Nephron (organoid): ENCODE measurements around the gene ARHGEF28.
A peak's percentile ranks its signal among the peaks of the same experiment; 100 is the strongest.

ENCODE experiments used
- H3K27ac Mint-ChIP-seq, 3 experiments: 2 replicates each; pipeline ENCODE4 v1.8.0; 2020; ENCODE audit warnings: mixed read lengths in 3 of 3, mild to moderate bottlenecking in 2 of 3, moderate library complexity in 1 of 3
- H3K27me3 Mint-ChIP-seq: 2 replicates; pipeline ENCODE4 v1.8.0; 2021; ENCODE audit warnings: low read depth, mild to moderate bottlenecking, moderate library complexity, mixed read lengths
- H3K36me3 Mint-ChIP-seq: 2 replicates; pipeline ENCODE4 v1.8.0; 2020; ENCODE audit warnings: low read depth, mixed read lengths
- H3K4me1 Mint-ChIP-seq: 2 replicates; pipeline ENCODE4 v1.8.0; 2020; ENCODE audit warnings: mixed read lengths
- H3K4me3 Mint-ChIP-seq, 3 experiments: 2 replicates each; pipeline ENCODE4 v1.8.0; 2020; ENCODE audit warnings: mild to moderate bottlenecking in 3 of 3, mixed read lengths in 3 of 3, moderate library complexity in 2 of 3
- H3K9me3 Mint-ChIP-seq: 2 replicates; pipeline ENCODE4 v1.8.0; 2020; ENCODE audit warnings: mixed read lengths
- CTCF ChIP-seq, 3 experiments: fragments of 200-600 bp; sonication (generic); IDR thresholded peaks; one replicate each; pipeline ENCODE4 v1.5.0; 2021; ENCODE audit warnings: antibody characterized with exemption in 3 of 3; ENCODE audit not compliant: unreplicated experiment in 3 of 3

The ARHGEF28 gene

DNA sequence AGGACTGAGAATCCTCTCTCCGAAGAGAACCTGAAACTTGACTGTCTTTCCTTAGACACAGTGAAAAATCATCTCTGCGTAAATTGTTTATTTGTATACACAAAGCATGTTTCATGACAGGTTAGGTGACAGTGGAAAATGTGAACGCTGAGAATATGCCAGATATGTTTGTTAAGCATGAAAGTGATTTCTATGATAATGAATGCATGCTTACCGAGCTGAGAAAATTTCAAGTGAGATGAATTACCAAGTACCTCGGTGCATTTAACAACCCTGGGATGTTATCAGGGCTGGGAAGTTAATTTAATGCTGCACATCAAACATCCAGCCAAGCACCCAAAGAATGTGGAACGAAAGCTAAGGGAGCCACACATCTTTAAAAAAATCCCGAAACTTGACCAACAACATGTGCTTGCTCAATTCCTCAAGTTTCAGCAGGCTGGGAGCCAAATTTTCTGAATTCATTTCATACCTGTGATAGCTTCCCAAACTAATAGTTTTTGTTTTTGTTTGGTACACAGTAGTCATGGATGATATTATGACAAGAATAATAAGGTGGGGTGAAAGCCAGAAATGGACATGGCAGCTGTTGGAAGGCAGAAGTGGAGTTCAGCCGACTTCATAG is 336.9 kb downstream of the ARHGEF28 start:
- H3K36me3 Mint-ChIP-seq = no peaks in the 10 kb centered on the region
- no peak overlapping the region for H3K4me3 Mint-ChIP-seq
- peaks cover 8% of the 10 kb centered on the region for H3K9me3 Mint-ChIP-seq
- H3K4me1 Mint-ChIP-seq = peaks cover 33% of the 10 kb centered on the region
- TF ChIP-seq CTCF (IDR thresholded peaks at IDR 0.05; ENCODE audit: unreplicated experiment in 3 of 3) = no peak
- H3K27me3 Mint-ChIP-seq = peaks cover 3% of the 10 kb centered on the region
- H3K27ac Mint-ChIP-seq = peak overlapping the region in 2 of 3 experiments; percentile 69 to 70

DNA sequence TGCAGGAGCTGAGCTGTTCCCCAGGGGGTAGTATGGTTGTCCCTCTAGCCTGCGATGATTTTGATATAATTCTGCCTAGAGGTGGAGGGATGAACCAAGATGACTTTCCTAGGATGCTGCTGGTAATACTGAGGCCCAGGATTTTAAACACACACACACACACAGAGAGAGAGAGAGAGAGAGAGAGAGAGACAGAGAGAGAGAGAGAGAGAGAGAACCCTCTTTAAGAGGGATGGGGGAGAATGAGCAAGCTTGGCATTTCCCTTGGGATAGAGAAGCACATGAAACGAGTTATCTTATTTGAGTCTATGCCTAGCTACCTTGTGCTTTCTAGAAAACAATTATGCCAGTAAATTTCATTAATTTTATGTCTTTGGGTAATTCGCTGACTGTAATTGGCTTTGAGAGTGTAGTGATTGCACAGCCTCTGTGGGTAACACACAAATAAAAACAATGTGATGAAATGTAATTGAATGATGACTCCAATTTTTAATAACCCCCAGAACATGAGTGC is 338.4 kb downstream of the ARHGEF28 start:
- Mint-ChIP-seq H3K9me3 (peaks cover 8% of the 10 kb centered on the region), H3K4me1 (peaks cover 46% of the 10 kb centered on the region), H3K4me3 (no peak overlapping the region), H3K27ac (no peak overlapping the region), H3K36me3 (no peaks in the 10 kb centered on the region), H3K27me3 (peaks cover 3% of the 10 kb centered on the region)
- TF ChIP-seq CTCF (IDR thresholded peaks at IDR 0.05; ENCODE audit: unreplicated experiment in 3 of 3) = no peak

DNA sequence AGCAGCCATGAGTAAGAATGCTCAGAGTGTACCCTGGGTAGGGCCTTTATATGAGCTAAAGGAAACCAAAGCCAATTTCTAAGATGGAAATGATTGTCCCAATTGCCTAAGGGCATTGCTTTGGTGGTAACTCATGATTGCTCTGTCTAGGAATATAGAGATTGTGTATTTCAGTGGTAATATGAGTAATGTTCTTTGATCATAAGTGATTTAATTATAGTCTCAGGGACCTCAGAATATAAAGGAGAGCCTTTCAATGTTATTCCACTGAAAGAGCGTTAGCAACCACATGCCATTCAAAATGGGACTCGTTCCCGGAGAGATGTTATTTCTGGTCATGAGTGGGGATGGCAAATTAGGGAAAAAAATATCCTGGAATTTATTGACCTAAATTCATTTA is 340.5 kb downstream of the ARHGEF28 start:
- Mint-ChIP-seq H3K27ac (peak overlapping the region in 1 of 3 experiments; percentile 84), H3K27me3 (peaks cover 4% of the 10 kb centered on the region), H3K9me3 (peaks cover 3% of the 10 kb centered on the region), H3K4me1 (peaks cover 64% of the 10 kb centered on the region), H3K4me3 (no peak overlapping the region), H3K36me3 (no peaks in the 10 kb centered on the region)
- TF ChIP-seq CTCF (IDR thresholded peaks at IDR 0.05; ENCODE audit: unreplicated experiment in 3 of 3) = no peak

- no peak for TF ChIP-seq CTCF (IDR thresholded peaks at IDR 0.05; ENCODE audit: unreplicated experiment in 3 of 3)
- H3K9me3 Mint-ChIP-seq = peaks cover 3% of the 10 kb centered on the region
- H3K36me3 Mint-ChIP-seq = no peaks in the 10 kb centered on the region
- H3K4me3 Mint-ChIP-seq = no peak overlapping the region
- peaks cover 68% of the 10 kb centered on the region for H3K4me1 Mint-ChIP-seq
- peaks cover 9% of the 10 kb centered on the region for H3K27me3 Mint-ChIP-seq
- H3K27ac Mint-ChIP-seq = peak overlapping the region in 2 of 3 experiments; percentile 71 to 84
Observed at GRCh38 chr5:73967347-73967746, 341.4 kb downstream of the ARHGEF28 start.

DNA sequence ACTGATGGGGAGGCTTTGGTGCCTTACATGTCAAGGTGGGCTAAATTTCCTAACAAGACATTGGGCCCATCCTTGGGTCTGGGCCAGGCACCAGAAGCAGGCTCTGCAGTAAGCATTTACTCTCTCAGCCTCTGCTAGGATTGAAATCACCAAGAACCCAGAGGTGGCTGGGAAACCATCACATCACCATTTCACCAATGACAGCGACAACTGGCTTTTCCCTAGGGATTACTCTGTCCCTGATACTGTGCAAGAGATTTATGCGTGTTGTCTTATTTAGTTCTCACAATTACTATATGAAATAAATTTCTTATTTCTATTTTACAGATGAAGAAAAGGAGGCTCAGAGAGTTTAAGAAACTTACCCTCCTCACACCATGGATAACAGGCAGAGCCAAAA is 342.2 kb downstream of the ARHGEF28 start:
- no peaks in the 10 kb centered on the region for H3K36me3 Mint-ChIP-seq
- H3K27ac Mint-ChIP-seq = peak overlapping the region; percentile 14 to 84 (median 84)
- H3K4me1 Mint-ChIP-seq = peaks cover 59% of the 10 kb centered on the region
- no peak for TF ChIP-seq CTCF (IDR thresholded peaks at IDR 0.05; ENCODE audit: unreplicated experiment in 3 of 3)
- H3K27me3 Mint-ChIP-seq = peaks cover 9% of the 10 kb centered on the region
- no peak overlapping the region for H3K4me3 Mint-ChIP-seq
- H3K9me3 Mint-ChIP-seq = peaks cover 3% of the 10 kb centered on the region

DNA sequence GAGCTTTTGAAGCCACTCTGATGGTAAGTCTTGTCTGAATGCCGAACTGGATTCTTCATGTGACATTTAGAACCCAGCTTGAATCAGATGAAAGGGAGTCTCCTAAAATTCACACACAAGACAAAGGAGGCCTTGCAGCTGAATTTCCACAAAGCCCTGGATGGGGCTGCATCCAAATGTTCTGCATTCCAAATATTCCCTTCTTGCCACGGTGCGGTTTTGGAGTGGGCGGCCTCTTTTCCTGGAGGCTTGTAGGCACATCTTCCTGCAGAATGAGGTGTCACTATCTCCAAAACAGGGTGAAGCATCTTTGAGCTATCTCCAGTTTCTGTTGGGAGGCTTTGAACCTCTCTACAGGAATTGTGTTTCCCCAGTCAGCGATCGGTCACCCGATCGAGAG is 342.7 kb downstream of the ARHGEF28 start:
- no peak for TF ChIP-seq CTCF (IDR thresholded peaks at IDR 0.05; ENCODE audit: unreplicated experiment in 3 of 3)
- Mint-ChIP-seq H3K36me3 (no peaks in the 10 kb centered on the region), H3K4me1 (peaks cover 56% of the 10 kb centered on the region), H3K9me3 (peaks cover 3% of the 10 kb centered on the region), H3K27ac (peak overlapping the region; percentile 49 to 84 (median 84)), H3K4me3 (no peak overlapping the region), H3K27me3 (peaks cover 9% of the 10 kb centered on the region)
